GM12865 (cell line): ENCODE results near the gene TMOD3.
A peak's percentile ranks its signal among the peaks of the same experiment; 100 is the strongest.

Experiments
- DNase-seq: peaks from one replicate; pipeline ENCODE4 v3.0.0; 2010; ENCODE audit warnings: low read depth
- H3K4me3 ChIP-seq: 2 replicates; pipeline ENCODE4 v1.5.1; 2011; ENCODE audit warnings: mild to moderate bottlenecking, low read depth, low read length, control low read depth
- CTCF ChIP-seq: IDR thresholded peaks from 2 replicates; pipeline ENCODE4 v1.5.1; 2011; ENCODE audit warnings: low read length, control low read depth, low read depth, inconsistent platforms; ENCODE audit not compliant: insufficient read depth; ENCODE audit errors: missing control alignments

The TMOD3 gene

GRCh38 chr15:51841406-51842040 is 12.1 kb downstream of the TMOD3 start:
- DNase-seq = no peak
- TF ChIP-seq CTCF = no peak
- no peak overlapping the region for H3K4me3 ChIP-seq

GRCh38 chr15:51842265-51842664 is 12.8 kb downstream of the TMOD3 start:
- H3K4me3 ChIP-seq = no peak overlapping the region
- DNase-seq = no peak
- no peak for TF ChIP-seq CTCF

- DNase-seq = peak; percentile 38
- H3K4me3 ChIP-seq = no peak overlapping the region
- TF ChIP-seq CTCF = no peak
These were observed 13.6 kb downstream of the TMOD3 start for GRCh38 chr15:51842852-51843737.

- H3K4me3 ChIP-seq = no peak overlapping the region
- no peak for DNase-seq
- TF ChIP-seq CTCF = no peak
These were observed 15.4 kb downstream of the TMOD3 start for GRCh38 chr15:51844747-51845426.

GRCh38 chr15:51846066-51846462 is 16.6 kb downstream of the TMOD3 start:
- no peak for DNase-seq
- H3K4me3 ChIP-seq = no peak overlapping the region
- no peak for TF ChIP-seq CTCF

- H3K4me3 ChIP-seq = no peak overlapping the region
- DNase-seq = no peak
- TF ChIP-seq CTCF = no peak
These were observed 17.2 kb downstream of the TMOD3 start for GRCh38 chr15:51846463-51847230.
